ENCODE measurements around the gene OR51B2. TPM values are rescaled to one million over a fixed set of nuclear protein-coding genes. Genes with fewer than 3 reads are reported as not detected.
A peak's percentile ranks its signal among the peaks of the same experiment; 100 is the strongest.

OR51B2 gene
- total RNA-seq, 1 donor from 2014 or later = not detected

DNA sequence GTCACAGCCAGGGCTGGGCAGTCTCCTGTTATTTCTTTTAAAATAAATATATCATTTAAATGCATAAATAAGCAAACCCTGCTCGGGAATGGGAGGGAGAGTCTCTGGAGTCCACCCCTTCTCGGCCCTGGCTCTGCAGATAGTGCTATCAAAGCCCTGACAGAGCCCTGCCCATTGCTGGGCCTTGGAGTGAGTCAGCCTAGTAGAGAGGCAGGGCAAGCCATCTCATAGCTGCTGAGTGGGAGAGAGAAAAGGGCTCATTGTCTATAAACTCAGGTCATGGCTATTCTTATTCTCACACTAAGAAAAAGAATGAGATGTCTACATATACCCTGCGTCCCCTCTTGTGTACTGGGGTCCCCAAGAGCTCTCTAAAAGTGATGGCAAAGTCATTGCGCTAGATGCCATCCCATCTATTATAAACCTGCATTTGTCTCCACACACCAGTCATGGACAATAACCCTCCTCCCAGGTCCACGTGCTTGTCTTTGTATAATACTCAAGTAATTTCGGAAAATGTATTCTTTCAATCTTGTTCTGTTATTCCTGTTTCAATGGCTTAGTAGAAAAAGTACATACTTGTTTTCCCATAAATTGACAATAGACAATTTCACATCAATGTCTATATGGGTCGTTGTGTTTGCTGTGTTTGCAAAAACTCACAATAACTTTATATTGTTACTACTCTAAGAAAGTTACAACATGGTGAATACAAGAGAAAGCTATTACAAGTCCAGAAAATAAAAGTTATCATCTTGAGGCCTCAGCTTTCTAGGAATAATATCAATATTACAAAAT, 35.8 kb downstream of the OR51B2 start:
- no peaks in the 10 kb centered on the region for H3K4me1 ChIP-seq
- no peaks in the 10 kb centered on the region for H3K9me3 ChIP-seq
- H3K27me3 ChIP-seq (ENCODE audit: low read depth) = no peaks in the 10 kb centered on the region
- no peak overlapping the region for H3K27ac ChIP-seq
- TF ChIP-seq, protein P1, sequence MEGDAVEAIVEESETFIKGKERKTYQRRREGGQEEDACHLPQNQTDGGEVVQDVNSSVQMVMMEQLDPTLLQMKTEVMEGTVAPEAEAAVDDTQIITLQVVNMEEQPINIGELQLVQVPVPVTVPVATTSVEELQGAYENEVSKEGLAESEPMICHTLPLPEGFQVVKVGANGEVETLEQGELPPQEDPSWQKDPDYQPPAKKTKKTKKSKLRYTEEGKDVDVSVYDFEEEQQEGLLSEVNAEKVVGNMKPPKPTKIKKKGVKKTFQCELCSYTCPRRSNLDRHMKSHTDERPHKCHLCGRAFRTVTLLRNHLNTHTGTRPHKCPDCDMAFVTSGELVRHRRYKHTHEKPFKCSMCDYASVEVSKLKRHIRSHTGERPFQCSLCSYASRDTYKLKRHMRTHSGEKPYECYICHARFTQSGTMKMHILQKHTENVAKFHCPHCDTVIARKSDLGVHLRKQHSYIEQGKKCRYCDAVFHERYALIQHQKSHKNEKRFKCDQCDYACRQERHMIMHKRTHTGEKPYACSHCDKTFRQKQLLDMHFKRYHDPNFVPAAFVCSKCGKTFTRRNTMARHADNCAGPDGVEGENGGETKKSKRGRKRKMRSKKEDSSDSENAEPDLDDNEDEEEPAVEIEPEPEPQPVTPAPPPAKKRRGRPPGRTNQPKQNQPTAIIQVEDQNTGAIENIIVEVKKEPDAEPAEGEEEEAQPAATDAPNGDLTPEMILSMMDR (IDR thresholded peaks at IDR 0.05) = no peak
- no peak for DNase-seq
- no peak for ATAC-seq
- no peak overlapping the region for H3K4me3 ChIP-seq
- no peaks in the 10 kb centered on the region for H3K36me3 ChIP-seq
- intact Hi-C loops (cut with DNase I) = no loop called here

DNA sequence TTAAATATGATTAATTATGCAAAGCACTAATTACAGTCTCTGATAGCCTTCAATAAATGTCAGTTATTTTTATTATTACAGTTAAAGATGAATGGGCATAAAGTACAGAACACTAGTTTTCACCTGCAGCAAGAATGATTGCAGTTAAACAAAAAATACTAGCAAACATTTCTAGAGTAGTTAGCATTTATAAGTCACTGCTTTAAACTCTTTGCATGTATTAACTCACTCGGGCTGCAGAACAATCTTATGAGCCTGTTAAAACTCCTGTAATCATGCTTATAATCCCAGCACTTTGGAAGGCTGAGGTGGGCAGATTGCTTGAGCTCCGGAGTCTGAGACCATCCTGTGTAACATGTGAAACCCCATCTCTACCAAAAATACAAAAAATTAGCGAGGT, 37.2 kb downstream of the OR51B2 start:
- Histone ChIP-seq H3K4me1 (no peaks in the 10 kb centered on the region), H3K4me3 (no peak overlapping the region), H3K9me3 (no peaks in the 10 kb centered on the region), H3K27ac (no peak overlapping the region), H3K36me3 (no peaks in the 10 kb centered on the region), H3K27me3 (ENCODE audit: low read depth) (no peaks in the 10 kb centered on the region)
- intact Hi-C loops (cut with DNase I) = no loop called here
- DNase-seq = no peak
- TF ChIP-seq, protein P1 (IDR thresholded peaks at IDR 0.05) = no peak
- no peak for ATAC-seq

DNA sequence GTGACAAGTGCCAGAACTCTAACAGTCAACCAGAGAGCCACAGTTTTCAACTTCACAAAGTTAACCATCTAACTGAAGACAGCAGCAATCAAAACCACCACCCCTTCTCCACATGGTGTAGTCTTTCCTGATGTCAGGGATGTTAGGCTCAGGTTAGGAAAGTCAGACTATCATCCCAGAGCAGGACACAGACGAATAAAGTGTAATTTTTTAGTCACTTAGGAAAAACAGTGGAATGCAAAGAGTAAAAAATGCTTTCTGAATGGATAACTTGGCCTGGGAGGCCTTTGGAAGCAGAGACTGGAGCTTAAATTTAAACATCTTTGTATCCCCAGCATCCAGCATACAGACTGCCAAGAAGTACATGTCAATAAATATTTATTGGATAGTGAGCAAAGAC, 37.7 kb downstream of the OR51B2 start:
- Histone ChIP-seq H3K27me3 (ENCODE audit: low read depth) (no peaks in the 10 kb centered on the region), H3K9me3 (no peaks in the 10 kb centered on the region), H3K4me3 (no peak overlapping the region), H3K4me1 (no peaks in the 10 kb centered on the region), H3K27ac (no peak overlapping the region), H3K36me3 (no peaks in the 10 kb centered on the region)
- intact Hi-C loops (cut with DNase I) = no loop called here
- ATAC-seq (no peak), DNase-seq (no peak)
- TF ChIP-seq, protein P1 (IDR thresholded peaks at IDR 0.05) = no peak

DNA sequence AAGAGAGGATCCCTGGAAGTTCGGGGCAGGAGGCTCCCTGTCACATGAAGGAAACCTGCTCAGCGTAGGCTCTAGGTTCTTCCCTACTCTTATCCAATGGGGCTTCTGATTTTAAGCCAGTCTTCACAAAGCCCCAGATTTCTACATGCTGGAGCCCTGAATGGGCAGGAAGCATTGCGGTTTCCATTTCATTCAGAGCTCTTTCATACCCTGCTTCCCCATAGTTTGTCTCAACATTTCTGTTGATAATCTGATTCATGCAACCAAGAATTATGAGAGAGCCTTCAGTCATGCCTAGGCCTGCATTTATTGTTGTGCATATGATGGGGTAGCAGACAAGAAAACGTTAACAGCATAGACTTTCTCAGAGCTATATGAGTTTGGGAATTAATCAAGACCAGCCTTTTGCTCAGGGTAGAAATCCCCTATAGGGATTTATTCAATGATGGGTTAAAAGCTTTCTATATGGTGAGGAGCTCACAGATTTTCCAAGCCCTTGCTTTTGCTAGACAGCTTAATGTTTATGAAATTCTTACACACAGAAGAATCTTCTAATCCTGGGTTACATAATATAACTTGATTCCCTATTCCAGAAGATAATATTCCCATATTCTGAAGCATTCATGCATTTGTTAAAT, 38.3 kb downstream of the OR51B2 start:
- Histone ChIP-seq H3K4me3 (no peak overlapping the region), H3K27me3 (ENCODE audit: low read depth) (no peaks in the 10 kb centered on the region), H3K4me1 (no peaks in the 10 kb centered on the region), H3K27ac (no peak overlapping the region), H3K36me3 (no peaks in the 10 kb centered on the region), H3K9me3 (no peaks in the 10 kb centered on the region)
- DNase-seq (no peak), ATAC-seq (no peak)
- intact Hi-C loops (cut with DNase I) = no loop called here
- TF ChIP-seq, protein P1 (IDR thresholded peaks at IDR 0.05) = no peak

DNA sequence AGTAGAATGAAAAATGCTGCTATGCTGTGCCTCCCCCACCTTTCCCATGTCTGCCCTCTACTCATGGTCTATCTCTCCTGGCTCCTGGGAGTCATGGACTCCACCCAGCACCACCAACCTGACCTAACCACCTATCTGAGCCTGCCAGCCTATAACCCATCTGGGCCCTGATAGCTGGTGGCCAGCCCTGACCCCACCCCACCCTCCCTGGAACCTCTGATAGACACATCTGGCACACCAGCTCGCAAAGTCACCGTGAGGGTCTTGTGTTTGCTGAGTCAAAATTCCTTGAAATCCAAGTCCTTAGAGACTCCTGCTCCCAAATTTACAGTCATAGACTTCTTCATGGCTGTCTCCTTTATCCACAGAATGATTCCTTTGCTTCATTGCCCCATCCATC, 39.5 kb downstream of the OR51B2 start:
- DNase-seq (no peak), ATAC-seq (peak in 1 of 2 donors; percentile 23)
- Histone ChIP-seq H3K27ac (no peak overlapping the region), H3K9me3 (no peaks in the 10 kb centered on the region), H3K27me3 (ENCODE audit: low read depth) (no peaks in the 10 kb centered on the region), H3K4me1 (no peaks in the 10 kb centered on the region), H3K36me3 (no peaks in the 10 kb centered on the region), H3K4me3 (no peak overlapping the region)
- TF ChIP-seq, protein P1 (IDR thresholded peaks at IDR 0.05) = no peak
- intact Hi-C loops (cut with DNase I) = no loop called here

Measured in lower lobe of right lung (tissue), 2 donors.